ENCODE data around the gene CHD3.

Gene CHD3

GRCh38 chr17:7867881-7868329 is 20.7 kb upstream of the CHD3 start:
- peak in 1 of 5 experiments; percentile 51 for DNase-seq

DNA sequence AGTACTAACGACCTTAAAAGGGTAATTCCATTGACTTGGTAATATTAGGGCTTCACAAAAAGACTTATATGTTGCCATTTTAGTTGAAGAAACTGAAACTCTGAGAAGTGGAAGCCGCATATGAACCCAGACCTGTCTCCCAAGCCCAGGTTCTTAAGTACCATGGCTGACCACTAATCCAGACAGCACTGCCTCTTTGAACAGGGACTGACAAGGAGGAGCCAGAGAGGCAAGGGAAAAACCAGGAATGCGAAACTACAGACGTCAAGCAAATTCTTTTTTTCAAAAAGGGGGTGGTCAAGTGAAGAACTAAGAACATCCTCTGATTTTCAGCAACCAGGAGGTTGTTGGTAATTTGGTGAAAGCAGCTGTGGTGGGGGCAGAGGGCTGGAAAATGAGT is 15.5 kb upstream of the CHD3 start:
- no peak for DNase-seq

GRCh38 chr17:7875804-7876370 is 12.7 kb upstream of the CHD3 start:
- DNase-seq: no peak

DNA sequence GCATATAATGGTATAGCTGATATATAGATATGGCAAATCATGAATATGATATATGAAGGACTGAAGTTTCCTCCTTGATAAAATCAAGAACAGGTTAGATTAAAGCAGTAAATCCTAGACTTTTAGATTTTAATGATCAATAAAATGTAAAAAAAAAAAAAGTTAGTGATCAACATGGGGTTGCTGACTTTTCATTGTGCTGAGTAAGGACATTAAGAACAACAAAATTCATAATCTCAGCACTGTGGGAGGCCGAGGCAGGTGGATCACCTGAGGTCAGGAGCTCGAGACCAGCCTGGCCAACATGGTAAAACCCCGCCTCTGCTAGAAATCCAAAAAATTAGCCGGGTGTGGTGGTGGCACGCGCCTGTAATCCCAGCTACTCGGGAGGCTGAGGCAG is 10.4 kb upstream of the CHD3 start:
- no peak for DNase-seq

DNA sequence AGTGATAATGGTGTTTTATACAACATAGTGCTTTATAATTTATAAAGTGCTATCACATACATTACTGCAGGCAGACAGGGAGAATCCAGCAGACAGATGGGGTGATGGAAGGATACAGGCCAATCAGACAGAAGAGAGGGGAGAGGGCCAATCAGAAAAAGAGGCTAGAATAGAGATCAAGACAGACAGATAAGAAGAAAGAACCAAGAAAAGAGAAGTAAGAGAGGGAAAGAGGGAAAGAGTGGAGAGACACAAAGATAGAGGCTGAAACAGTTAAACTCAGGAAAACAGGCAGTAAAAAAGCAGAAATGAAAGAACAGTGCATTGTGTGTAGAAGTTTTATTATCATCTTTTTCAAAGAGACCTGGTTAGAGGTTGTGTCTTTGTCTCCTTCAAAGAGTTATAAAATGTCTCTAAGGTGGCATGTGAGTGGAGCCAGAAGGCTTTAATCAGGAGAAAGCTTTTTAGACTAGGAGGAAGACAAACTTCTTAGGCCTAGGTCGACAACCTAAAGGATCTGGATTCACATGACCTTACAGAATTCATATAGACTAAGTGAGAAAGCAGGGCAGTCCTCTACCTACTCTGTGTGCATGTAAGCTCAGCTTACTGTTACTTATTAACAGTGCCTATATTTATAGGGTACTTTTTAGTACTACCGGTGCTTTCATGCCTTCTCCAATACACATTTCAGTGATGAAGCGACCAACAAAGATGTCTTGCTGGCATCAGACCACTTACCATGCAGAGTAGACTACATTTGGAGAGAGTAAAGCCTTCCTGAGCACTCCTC is 8.3 kb upstream of the CHD3 start:
- peak in 1 of 5 experiments; percentile 22 for DNase-seq

- no peak for DNase-seq
Observed at GRCh38 chr17:7881276-7882054, 7.1 kb upstream of the CHD3 start.

GRCh38 chr17:7882068-7882467 is 6.5 kb upstream of the CHD3 start:
- peak in 1 of 5 experiments; percentile 13 for DNase-seq

- no peak for DNase-seq
Observed at GRCh38 chr17:7882629-7883028, 6.0 kb upstream of the CHD3 start.

DNA sequence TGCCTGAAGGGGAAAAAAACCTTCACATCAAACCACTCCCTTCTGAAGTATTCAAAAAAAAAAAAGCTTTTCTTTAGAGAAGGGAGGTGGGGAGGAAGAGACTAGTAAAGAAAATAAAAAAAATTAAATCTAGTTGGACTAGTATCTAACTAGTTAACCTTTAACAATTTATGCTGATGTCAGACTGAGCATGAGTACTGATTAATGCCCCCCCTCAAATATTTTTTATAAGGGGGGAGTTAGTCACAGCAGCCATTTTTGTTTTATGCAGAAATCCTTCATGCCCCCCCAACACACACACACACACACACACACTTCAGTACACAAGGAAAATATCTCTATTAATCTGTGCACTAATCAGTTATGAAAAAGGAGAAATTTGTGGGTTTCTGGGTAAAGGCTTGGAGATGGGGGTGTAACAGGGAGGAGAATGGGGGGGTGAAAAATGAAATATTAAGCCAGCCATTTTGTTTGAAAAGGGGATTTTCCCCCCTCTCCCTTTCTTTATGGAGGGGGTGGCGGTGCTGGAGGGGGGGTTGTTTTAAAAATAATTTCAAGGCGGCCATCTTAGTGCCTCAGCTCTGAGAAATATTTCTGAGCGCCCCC is 4.7 kb upstream of the CHD3 start:
- peak in 3 of 5 experiments; percentile 24 to 77 (median 34) for DNase-seq

- peak in 4 of 5 experiments; percentile 2 to 58 (median 40) for DNase-seq
Observed at GRCh38 chr17:7884581-7885366, 3.8 kb upstream of the CHD3 start.

DNA sequence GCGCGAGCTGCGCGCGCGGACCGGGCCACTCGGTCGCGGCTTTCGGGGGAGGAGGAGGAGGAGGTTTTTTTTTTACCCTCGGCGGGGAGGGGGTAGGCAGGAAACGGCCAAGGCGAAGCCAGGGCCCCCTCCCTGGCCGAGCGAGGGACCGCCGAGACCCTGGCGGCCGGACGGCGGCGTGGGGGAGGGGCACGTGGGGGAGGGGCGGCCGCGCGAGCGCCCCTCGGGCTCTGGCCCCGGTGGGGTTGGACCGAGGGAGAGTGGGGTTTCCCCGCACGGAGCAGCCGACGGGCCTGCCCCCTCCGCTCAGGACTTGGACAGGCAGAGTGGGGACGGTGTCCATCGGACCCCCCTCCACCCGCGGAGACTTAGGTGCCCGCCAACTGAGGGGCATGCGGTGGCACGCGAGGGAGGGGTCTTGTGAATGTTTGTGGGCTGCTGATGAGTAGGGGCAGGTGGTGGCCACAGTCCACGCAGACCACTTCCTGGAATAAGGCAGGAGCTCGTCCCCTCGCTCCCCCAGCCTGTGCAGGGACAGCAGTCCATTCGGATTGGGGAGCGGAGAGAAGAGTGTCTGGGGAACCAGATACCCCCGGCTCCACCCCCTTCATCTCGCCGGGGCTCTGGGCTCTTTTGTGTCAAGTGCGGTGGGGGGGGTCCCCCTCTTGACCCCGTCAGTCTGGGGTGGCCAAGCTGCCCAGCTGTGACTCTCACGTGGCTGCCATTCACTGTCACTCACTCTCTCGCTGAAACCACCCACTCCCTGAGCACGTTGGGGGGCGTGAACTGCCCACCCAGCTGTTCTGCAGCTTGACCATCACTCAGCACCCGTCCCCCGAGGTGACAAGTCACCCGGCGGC is 3.0 kb upstream of the CHD3 start:
- DNase-seq: peak in 4 of 5 experiments; percentile 14 to 69 (median 28)

DNA sequence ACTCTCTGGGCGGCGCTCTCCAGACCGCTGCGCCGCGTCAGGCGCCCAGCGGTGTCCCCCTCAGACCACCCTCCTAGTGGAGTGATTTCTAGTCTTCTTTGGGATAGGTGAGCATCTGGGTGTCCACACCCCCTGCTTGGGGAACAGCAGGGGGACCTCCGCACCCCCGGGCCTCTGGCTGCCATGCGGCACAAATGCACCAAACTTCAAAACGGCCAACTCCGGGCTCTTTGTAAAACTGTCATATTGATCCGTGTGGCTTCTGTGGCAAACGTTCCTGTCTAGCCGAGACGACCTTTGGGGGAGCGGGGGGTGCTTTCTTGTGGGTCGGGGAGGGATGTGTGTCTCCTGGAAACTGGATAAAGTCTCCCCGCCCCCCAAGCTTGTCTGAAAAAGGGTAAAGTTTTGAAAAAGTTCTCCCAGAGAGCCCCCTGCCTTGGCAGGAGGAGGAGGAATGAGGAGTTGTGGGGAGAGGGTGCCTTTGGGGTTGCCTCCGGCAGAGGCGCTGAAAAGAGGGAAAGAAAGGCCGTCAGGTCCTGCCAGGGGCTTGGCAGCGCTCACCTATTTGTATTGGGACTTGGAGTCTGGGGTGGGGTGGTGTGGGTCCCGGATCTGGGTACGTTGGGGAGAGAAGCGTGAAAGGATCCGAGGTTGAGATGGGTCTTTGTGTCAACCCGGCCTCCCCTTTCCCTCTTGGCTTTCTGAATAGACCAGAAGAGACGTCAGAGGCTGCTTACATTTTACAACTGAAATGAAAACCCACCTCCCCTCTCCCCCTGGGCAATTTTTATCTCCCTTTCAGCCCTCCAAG is 2.2 kb upstream of the CHD3 start:
- DNase-seq: peak; percentile 25 to 77 (median 59)

DNA sequence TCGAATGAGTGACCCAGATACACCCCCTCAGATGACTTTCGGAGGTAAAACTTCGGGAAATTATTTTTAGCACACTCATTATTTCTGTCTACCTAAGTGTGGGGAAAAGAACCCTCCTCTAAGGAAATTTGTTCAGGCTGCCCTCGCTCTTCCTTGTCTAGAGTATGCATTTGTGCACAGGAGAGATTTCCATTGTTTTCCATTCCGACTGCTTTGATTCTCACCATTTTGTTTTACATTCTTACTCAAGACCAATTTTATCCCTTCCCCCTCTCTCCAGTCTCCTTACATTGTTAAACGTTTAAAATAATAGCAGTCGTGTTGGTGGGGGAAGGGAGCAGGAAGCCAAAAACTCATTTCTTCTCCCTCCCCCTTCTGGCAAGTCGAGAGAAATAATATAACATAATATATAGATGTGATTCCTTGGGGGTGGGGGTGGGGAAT is 1.5 kb upstream of the CHD3 start:
- no peak for DNase-seq

DNA sequence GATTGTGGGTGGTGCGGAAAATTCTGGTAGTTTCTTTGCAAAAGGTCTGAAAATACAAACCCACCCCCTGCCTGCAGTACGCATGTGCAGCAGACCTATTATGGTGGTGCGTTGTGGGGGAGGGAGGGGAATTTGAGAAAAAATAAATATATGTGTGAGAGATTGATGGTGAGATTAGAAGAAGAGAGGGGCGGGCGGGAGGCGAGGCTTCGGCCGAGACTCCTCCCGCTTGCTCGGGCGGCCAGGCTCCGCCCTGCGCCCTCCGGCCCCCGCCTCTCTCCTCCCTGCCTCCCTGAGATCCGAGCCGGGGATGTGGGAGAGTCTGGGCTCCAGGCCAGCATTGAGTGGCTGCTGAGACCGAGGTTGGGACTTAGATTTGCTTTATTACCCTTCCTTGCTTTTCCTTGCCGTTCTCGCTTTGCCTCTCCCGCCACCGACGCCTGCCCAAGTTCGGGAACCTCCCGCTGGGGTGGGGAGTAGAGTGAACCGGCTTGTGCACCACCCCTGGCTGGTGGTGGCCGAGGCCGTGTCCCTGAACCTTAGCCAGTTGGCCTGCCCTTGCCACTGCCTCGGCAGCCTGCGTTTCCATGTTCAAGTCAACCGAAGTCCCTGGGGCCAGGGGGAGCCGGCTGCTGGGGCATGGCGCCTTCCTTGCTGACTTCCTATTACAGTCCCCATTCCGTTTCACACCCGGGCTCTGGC is 956 bp upstream of the CHD3 start:
- DNase-seq: peak; percentile 64 to 98 (median 83)

GRCh38 chr17:7889166-7889955 is 772 bp downstream of the CHD3 start:
- DNase-seq: peak in 2 of 5 experiments; percentile 5 to 43

DNA sequence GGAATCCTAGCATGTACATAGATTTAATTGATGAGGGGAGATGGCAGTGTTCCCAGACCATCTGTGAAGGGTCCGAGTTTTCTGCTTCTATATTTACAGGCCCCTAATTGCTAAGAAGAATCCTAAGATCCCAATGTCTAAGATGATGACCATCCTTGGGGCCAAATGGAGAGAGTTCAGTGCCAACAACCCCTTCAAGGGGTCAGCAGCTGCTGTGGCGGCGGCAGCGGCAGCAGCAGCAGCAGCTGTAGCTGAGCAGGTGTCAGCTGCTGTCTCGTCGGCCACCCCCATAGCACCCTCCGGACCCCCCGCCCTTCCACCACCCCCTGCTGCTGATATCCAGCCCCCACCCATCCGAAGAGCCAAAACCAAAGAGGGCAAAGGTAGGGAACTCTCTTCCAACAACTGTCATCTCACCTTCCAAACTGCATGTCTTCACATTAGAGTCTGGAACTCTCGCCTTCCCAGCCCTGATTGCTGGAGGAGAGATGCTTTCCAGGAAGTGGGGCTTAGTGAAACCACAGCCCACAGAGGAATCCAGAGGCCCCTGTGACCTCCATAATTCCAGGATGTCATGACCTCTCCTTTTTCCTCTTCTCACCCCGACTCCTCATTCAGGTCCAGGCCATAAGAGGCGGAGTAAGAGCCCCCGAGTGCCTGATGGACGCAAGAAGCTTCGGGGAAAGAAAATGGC is 4.7 kb downstream of the CHD3 start:
- DNase-seq: no peak

GRCh38 chr17:7894226-7894625 is 5.6 kb downstream of the CHD3 start:
- DNase-seq: no peak

DNA sequence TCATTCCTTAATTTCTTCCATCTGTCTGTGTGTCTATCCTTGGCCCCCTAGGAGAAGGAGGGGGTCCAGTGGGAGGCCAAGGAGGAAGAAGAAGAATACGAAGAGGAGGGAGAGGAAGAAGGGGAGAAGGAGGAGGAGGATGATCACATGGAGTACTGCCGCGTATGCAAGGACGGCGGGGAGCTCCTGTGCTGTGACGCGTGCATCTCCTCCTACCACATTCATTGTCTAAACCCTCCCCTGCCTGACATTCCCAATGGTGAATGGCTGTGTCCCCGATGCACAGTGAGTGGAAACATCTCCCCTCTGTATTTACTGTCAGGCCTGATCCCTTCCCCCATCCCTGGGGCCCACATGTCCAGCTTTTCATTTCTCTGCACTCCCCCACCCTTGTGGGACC is 6.3 kb downstream of the CHD3 start:
- DNase-seq: no peak

Data from T-helper 2 cell (primary cell).